ENCODE measurements around the gene IL23A.
A peak's percentile ranks its signal among the peaks of the same experiment; 100 is the strongest.
"Not testable (repeated sequence)": the region's sequence is repeated elsewhere in the genome, so short reads cannot be mapped to it uniquely, and the experiment has no call there.

Gene IL23A

GRCh38 chr12:56326533-56326932, 12.2 kb upstream of the IL23A start:
- no peak for DNase-seq

DNA sequence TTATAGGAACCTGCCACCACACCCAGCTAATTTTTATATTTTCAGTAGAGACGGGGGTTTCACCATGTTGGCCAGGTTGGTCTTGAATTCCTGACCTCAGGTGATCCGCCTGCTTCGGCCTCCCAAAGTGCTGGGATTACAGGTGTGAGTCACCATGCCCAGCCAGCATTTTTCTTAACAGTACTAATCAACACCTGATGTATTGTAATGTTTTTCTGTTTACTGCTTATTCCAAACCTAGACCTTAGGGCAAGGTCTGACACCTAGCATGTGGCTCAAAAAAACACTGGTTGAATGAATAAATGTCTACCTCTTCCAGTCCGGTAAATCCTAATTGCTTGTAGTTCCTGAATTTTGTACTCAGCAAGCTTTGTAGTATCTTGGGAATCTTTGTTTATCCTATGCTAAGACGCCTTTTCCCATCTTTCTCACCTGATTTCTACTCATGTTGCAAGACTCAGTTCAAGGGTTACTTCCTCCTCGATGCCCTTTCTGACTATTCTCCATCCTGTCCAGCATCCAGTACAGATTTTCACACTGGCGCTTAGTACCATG, 7.7 kb upstream of the IL23A start:
- no peak for DNase-seq

DNA sequence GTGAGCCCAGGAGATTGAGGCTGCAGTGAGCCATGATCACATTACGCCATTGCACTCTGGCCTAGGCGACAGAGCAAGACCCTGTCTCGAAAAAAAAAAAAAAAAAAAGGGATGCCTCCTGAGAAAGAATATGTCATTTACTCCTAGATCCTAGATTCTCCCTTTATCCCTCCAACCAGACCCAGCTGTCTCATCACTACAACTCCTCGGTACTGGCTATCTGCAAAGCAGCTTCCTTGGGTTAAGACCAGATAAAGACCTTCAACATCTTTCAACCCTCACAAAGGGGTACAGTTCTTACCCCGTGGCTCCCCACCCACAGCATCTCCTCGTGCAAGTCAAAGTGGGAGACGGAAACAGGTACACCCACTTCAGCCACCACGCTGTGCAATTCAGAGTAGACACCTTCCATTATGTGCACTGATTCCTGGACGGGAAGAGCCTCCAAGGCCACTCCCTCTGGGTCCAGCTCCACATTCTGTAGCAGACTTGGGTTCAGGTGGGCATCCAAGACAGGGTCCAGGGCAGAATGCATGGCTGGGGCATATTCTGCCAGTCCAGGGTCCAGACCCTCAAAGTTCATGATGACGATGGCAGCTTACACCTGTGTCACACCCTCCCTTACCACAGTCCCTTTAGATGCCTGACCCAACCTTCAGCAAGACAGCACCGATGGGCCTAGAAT, 6.0 kb upstream of the IL23A start:
- DNase-seq = no peak

GRCh38 chr12:56333197-56333678, 5.4 kb upstream of the IL23A start:
- no peak for DNase-seq

DNA sequence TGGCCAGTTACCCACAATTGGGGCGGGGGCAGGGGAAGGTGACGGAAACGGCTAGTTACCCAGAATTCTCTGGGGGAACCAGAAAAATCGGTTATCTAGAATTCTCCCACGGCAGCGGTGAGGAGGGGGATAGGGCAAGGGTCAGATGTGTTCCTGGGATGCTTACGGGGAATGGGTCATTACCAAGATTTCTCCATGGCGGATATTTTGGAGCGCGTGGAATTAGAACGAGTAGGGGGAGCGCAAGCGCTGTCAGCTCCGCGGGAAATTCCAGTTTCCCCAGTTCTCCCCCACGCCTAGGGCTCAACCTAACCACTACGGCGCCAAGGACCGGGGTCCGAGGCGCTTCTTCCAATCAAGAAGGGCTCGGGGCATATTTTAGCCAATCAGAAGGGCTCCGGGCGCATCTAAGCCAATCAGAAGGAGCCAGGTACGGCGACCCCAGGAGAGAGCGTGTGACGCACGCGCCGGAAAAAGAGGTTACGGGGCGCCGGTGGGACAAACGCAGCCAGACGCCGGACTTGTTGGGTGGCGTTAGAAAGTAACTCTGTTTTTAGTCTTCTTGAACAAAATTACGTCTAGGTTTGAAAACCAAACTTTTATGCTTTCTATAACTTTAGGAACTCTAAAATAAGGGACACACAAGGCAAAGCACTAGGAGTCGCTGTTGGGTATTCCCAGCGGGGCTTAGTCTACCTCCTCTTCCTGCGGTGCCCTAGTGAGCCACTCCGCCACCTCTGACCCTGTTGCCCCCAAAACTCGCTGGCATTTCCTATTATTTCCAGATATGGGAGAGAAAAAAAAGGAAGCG, 4.8 kb upstream of the IL23A start, which contains the start of gene PAN2:
TSS of gene PAN2 (minus strand) at position 322 of the 811 bp plus-strand sequence. CDS start 906 bp downstream, outside the sequence.
- DNase-seq = peak; percentile 97

DNA sequence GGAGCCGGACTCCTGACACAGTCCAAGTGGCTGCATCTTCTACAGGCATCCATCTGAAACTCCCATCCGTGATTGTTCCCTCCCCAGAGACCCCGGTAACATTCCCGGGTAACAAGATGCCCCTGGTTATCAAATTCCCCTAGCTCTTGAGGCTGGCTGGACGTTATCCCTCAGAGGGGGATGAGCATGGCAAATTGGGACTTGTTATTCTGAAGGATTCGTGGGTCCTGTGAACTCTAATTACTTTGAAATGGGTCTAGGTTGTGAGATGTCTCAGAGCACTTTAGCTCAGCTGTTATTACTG, 4.2 kb upstream of the IL23A start:
- no peak for DNase-seq

DNA sequence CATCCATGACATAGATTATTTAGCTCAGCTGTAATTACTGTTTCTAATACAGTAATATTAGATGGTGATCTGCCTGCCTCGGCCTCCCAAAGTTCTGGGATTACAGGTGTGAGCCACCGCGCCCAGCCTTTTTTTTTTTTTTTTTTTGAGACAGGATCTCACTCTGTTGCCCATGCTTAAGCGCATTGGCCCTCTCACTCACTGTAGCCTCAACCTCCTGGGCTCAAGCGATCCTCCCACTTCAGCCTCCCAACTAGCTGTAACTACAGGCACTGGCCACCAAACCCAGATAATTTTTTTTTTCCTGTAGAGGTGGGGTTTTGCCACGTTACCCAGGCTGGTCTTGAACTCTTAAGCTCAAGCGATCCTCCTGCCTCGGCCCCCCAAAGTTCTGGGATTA, 3.2 kb upstream of the IL23A start:
- DNase-seq = not testable (repeated sequence)

- DNase-seq = peak; percentile 60
These were observed 2.1 kb upstream of the IL23A start for GRCh38 chr12:56336361-56337167.

- peak; percentile 25 for DNase-seq
These were observed 882 bp upstream of the IL23A start for GRCh38 chr12:56337753-56338251.

- DNase-seq = no peak
These were observed 406 bp downstream of the IL23A start for GRCh38 chr12:56339158-56339422.

GRCh38 chr12:56341616-56342015, 2.9 kb downstream of the IL23A start:
- no peak for DNase-seq

DNA sequence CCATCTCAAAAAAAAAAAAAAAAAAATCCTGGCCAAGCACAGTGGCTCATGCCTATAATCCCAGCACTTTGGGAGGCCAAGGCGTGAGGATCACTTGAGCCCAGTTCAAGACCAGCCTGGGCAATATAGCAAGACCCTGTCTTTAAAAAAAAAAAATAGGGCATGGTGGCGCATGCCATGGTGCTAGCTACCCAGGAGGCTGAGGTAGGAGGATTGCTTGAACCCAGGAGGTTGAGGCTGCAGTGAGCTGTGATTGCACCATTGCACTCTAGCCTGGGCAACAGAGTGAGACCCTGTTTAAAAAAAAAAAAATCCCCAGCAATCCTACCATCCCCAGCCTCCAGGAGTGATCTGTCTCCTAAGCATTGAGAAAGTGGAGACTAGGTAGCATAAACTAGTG, 3.6 kb downstream of the IL23A start:
- DNase-seq = not testable (repeated sequence)

DNA sequence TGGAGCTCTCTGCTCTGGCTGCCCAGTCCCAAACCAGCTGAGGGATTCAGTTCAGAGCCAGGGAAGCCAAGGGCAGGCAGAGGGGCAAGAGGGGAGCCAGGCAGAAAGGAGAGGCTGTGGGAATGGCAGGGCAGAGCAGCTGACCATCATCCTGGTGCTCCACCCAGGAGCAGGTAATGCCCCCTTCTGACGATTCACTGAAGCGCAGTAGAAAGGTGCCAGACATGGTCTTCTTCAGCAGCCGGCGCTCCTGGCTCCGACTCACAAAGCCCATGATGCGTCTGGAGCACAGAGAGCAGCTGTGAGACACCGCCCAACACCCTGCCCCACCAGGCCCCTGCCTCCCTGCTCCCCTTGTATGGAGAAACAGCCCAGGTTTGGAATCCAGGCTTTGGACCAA, 8.0 kb downstream of the IL23A start:
- no peak for DNase-seq

- not testable (repeated sequence) for DNase-seq
These were observed 8.6 kb downstream of the IL23A start for GRCh38 chr12:56347255-56347654.

GRCh38 chr12:56348776-56349175, 10.1 kb downstream of the IL23A start:
- no peak for DNase-seq

- DNase-seq = no peak
These were observed 12.0 kb downstream of the IL23A start for GRCh38 chr12:56350662-56351061.

DNA sequence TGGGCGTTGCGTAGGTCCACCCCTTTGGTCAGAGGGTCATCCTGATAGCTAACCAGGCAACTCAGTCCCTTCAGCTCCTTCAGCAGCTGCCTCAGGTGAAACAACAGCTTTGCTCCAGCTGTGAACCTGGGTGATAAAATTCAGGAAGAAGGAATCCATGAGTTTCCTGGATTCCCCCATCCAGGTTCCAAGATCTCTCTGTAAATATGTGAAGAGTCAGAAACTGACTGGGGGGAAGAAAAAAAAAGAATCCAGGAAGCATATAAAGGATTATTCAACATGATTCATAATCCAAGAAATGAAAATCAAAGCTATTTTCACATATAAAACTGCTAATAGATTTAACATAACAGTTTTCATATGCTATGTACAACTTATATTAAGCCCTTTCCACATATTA, 12.6 kb downstream of the IL23A start:
- no peak for DNase-seq

DNA sequence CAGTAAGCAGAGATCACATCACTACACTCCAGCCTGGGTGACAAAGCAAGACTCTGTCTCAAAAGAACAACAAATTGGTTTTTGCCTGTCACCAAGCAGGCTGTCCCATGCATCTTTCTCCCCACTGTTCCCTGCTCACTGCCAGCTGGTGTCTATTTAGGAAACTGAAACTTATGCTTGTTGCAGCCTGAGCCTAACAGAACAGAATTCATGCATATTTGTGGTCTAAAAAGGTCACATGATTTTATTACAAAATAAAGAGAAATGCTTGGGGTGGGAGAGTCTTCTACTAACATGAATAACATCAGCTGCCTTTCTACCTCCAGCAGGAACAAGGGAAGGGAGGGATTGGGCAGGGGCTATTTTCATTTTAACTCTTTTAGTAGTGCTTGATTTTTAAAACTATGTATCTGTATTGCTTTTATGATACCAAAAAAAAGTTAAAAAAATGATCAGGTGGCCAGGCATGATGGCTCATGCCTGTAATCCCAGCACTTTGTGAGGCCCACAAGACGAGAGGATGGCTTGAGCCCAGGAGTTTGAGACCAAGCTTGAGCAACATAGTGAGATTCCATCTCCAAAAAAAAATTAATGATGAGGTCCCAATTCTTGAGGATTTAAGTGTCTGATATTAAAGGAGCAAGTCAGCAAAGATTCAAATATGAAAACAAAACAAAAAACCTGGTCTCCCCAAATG, 20.3 kb downstream of the IL23A start:
- no peak for DNase-seq

- peak; percentile 100 for DNase-seq
These were observed 21.4 kb downstream of the IL23A start, which contains the start of gene STAT2 for GRCh38 chr12:56359851-56360767. Gene STAT2, minus strand, starts transcription at chr12:56360107. Its CDS starts 3,536 bp downstream, at chr12:56356571.

GRCh38 chr12:56361487-56362129, 22.9 kb downstream of the IL23A start:
- no peak for DNase-seq
